Retina (tissue), 1 donor: ENCODE measurements around the gene MTG2.
"Not testable (repeated sequence)": the region's sequence is repeated elsewhere in the genome, so short reads cannot be mapped to it uniquely, and the experiment has no call there.

Experiments used
- DNase-seq: peaks from one replicate; pipeline ENCODE4 v3.0.0-alpha.2; 2016

MTG2 gene

GRCh38 chr20:62146019-62146755, 36.6 kb upstream of the MTG2 start:
- DNase-seq: no peak

DNA sequence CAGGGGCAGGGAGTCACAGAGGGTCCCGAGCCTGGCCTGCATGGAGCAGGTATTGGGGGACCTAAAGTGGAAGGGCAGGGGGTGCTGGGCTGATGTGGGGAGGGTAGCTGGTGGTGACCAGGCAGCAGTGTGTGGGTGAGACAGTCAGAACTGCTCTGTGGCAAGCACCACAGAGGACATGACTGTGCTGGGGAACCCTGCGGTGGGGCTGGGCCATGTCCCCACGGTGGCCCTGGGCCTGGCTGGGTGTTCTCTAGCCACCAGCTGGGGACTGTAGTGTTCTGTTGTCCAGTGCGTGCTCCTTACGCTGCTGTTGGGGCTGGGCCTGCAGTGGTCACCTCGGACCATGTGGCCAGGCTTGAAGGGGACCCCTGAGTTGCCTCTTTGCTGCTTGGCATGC, 35.7 kb upstream of the MTG2 start:
- DNase-seq: no peak

DNA sequence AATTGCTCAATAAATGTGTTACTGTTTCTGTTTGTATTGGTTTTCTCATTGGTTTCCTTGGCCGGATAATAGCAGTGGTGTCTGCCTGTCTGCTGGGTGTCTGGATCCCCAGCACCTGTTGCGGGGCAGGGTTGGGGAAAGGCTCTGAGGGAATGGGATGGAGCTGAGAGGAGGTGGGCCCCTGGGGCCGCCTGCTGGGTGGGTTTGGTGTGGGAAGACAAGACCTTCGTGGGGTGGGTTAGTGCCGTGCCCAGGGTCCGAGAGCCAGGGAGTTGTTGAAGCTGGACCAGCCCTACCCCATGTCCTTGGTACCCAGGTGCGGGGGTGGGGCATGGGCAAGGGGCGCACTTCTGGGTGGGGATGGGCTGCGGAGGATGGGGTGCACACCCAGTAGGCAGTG, 35.3 kb upstream of the MTG2 start:
- no peak for DNase-seq

GRCh38 chr20:62148383-62148782, 34.4 kb upstream of the MTG2 start:
- not testable (repeated sequence) for DNase-seq

GRCh38 chr20:62148908-62149314, 33.9 kb upstream of the MTG2 start:
- DNase-seq: peak; percentile 20

DNA sequence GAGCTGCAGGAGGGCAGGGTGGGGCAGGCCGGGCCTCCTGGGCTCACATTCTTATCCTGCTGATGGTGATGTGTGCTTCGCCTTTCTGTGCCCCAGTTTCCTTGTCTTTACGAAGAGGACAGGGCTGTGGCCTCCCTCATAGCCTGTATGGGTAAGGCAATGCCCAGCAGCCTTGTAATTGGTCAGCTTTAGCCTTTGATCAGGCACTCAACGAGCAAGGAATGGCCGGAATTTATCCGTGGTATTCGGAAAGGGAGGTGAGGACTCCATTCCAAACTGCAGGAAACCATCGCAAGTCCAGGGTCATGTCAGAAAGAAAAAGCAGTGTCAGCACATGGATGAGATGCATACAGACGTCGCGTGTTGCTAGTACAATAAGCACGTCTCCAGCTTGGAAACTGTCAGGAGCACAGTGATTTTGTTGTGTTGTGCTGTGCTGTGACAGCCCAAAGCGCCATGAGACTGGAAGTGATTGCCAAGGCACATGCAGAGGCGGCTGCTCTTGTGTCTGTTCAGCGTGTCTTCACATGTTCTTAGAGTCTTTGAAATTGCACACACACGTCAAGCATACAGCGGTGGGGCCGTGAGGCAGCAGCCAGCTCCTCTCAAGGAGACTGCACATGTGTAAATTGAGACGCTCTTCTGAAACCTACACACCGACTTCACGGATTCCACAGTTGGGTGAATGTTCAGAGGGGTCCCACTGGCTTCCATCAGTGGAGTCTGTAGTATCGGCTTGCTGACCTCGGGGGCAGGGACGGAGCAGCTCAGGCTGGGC, 33.1 kb upstream of the MTG2 start:
- DNase-seq: peak; percentile 55

DNA sequence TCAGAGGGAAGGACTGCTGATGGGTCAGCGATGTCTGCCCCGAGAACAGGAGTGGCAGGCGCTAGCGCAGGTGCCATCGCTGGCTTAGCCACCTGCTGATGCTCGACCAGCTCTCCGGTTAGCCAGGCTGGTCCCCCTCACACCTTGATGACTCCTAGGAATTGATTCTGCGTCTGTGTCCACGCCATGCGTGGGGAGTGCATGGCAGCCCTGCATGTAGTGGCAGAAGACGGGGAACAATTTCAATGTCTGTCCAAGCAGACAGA, 32.6 kb upstream of the MTG2 start:
- DNase-seq: no peak

- DNase-seq: no peak
These were observed 31.6 kb upstream of the MTG2 start for GRCh38 chr20:62151225-62151624.

GRCh38 chr20:62151835-62152364, 30.9 kb upstream of the MTG2 start:
- DNase-seq: no peak

- peak; percentile 22 for DNase-seq
These were observed 27.2 kb upstream of the MTG2 start for GRCh38 chr20:62155428-62156253.

- peak; percentile 12 for DNase-seq
These were observed 26.6 kb upstream of the MTG2 start for GRCh38 chr20:62156254-62156556.

- peak; percentile 78 for DNase-seq
These were observed 26.0 kb upstream of the MTG2 start for GRCh38 chr20:62156592-62157386.

- DNase-seq: no peak
These were observed 25.3 kb upstream of the MTG2 start for GRCh38 chr20:62157387-62158087.

GRCh38 chr20:62158088-62158400, 24.8 kb upstream of the MTG2 start:
- no peak for DNase-seq

GRCh38 chr20:62158541-62158940, 24.3 kb upstream of the MTG2 start:
- DNase-seq: no peak

DNA sequence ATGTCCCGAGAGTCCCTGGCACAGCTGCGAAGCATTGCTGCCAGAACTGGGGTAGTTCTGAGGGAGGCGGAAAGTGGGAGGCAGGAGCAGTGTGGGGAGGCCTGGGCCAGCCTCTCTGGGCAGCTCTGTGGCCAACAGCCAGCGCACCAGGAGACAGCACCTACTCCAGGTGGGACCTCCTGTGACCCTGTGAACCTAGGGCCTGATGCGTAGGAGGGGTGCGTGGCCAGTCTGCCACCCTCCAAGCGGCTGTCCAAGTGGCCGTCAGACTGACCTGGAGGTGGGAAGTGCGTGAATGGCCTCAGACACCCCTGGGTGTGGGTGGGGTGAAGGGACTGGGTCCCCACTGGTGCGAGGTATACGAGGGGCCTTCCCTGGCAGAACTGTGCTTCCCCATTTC, 23.8 kb upstream of the MTG2 start:
- no peak for DNase-seq

- DNase-seq: no peak
These were observed 23.0 kb upstream of the MTG2 start for GRCh38 chr20:62159839-62160238.

DNA sequence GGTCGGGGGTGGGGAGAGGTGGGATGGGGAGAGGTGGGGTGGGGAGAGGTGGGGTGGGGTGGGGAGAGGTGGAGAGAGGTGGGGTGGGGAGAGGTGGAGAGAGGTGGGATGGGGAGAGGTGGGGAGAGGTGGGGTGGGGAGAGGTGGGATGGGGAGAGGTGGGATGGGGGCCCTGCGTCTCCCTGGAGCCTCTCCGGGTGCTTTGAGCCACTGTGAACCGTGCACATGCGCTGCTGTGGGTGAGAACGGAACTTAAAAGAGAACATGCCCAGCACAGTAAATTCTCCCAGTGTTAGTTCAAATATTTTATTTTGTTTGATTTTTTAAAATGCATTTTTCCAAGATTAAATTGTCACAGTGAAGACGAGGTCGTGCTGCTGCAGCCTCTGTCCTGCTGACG, 22.6 kb upstream of the MTG2 start:
- DNase-seq: no peak

- no peak for DNase-seq
These were observed 22.0 kb upstream of the MTG2 start for GRCh38 chr20:62160876-62161275.

GRCh38 chr20:62161347-62161746, 21.5 kb upstream of the MTG2 start:
- DNase-seq: no peak

GRCh38 chr20:62162765-62163484, 19.9 kb upstream of the MTG2 start:
- DNase-seq: no peak

DNA sequence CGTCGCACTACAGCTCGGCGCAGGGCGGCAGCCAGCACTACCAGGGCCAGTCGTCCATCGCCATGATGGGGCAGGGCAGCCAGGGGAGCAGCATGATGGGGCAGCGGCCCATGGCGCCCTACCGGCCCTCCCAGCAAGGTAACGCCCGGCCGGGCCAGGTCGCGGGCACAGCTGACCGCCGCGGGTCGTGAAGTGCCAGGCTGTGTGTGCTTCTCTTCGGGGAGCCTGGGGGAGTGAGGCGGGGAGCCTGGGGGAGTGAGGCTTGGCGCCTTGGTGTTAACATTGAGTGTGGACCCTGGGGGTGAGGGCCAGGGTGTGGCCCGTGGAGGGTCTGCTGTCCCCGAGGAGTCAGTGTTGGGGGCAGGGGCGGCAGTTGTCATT, 19.4 kb upstream of the MTG2 start:
- no peak for DNase-seq
